ENCODE results near the gene LGR5. TPM values are rescaled to one million over a fixed set of nuclear protein-coding genes. Genes with fewer than 3 reads are reported as not detected.
A peak's percentile ranks its signal among the peaks of the same experiment; 100 is the strongest.

Gene LGR5
- total RNA-seq, 1 donor = under 0.01 TPM

- H3K36me3 ChIP-seq (ENCODE audit: insufficient read depth, low read length) = no peaks in the 10 kb centered on the region
- H3K4me2 ChIP-seq (ENCODE audit: insufficient read depth, low read length) = no peak overlapping the region
- H2AFZ ChIP-seq (ENCODE audit: low read length) = no peak overlapping the region
- no peak for TF ChIP-seq CTCF (IDR thresholded peaks at IDR 0.05; ENCODE audit: extremely low read depth, low read depth, low read length)
- H4K20me1 ChIP-seq (ENCODE audit: insufficient read depth, low read length) = no peaks in the 10 kb centered on the region
- H3K27ac ChIP-seq (ENCODE audit: low read depth, low read length) = no peak overlapping the region
- H3K4me3 ChIP-seq (ENCODE audit: insufficient read depth, low read length) = no peak overlapping the region
- DNase-seq (ENCODE audit: insufficient read length, low spot score, missing footprints) = no peak
- H3K27me3 ChIP-seq (ENCODE audit: insufficient read depth, low read length) = peaks cover 10% of the 10 kb centered on the region
- no peaks in the 10 kb centered on the region for H3K9me3 ChIP-seq (ENCODE audit: low read depth, low read length)
- H3K79me2 ChIP-seq (ENCODE audit: insufficient read depth, low read length) = no peaks in the 10 kb centered on the region
- no peaks in the 10 kb centered on the region for H3K4me1 ChIP-seq (ENCODE audit: insufficient read depth, low read length)
Observed at GRCh38 chr12:71541583-71541982, 102.0 kb downstream of the LGR5 start.

GRCh38 chr12:71546322-71546861 lies 106.8 kb downstream of the LGR5 start:
- Histone ChIP-seq H3K27me3 (ENCODE audit: insufficient read depth, low read length) (peaks cover 3% of the 10 kb centered on the region), H4K20me1 (ENCODE audit: insufficient read depth, low read length) (no peaks in the 10 kb centered on the region), H3K79me2 (ENCODE audit: insufficient read depth, low read length) (no peaks in the 10 kb centered on the region), H3K4me1 (ENCODE audit: insufficient read depth, low read length) (no peaks in the 10 kb centered on the region), H3K4me3 (ENCODE audit: insufficient read depth, low read length) (no peak overlapping the region), H3K36me3 (ENCODE audit: insufficient read depth, low read length) (no peaks in the 10 kb centered on the region), H3K4me2 (ENCODE audit: insufficient read depth, low read length) (no peak overlapping the region), H2AFZ (ENCODE audit: low read length) (no peak overlapping the region), H3K9me3 (ENCODE audit: low read depth, low read length) (no peaks in the 10 kb centered on the region), H3K27ac (ENCODE audit: low read depth, low read length) (no peak overlapping the region)
- TF ChIP-seq CTCF (IDR thresholded peaks at IDR 0.05; ENCODE audit: extremely low read depth, low read depth, low read length) = no peak
- no peak for DNase-seq (ENCODE audit: insufficient read length, low spot score, missing footprints)

GRCh38 chr12:71548893-71549292 lies 109.3 kb downstream of the LGR5 start:
- Histone ChIP-seq H3K36me3 (ENCODE audit: insufficient read depth, low read length) (no peaks in the 10 kb centered on the region), H3K4me2 (ENCODE audit: insufficient read depth, low read length) (no peak overlapping the region), H3K79me2 (ENCODE audit: insufficient read depth, low read length) (no peaks in the 10 kb centered on the region), H3K4me3 (ENCODE audit: insufficient read depth, low read length) (no peak overlapping the region), H4K20me1 (ENCODE audit: insufficient read depth, low read length) (no peaks in the 10 kb centered on the region), H3K4me1 (ENCODE audit: insufficient read depth, low read length) (no peaks in the 10 kb centered on the region), H3K27ac (ENCODE audit: low read depth, low read length) (no peak overlapping the region), H2AFZ (ENCODE audit: low read length) (no peak overlapping the region), H3K27me3 (ENCODE audit: insufficient read depth, low read length) (peaks cover 2% of the 10 kb centered on the region), H3K9me3 (ENCODE audit: low read depth, low read length) (no peaks in the 10 kb centered on the region)
- TF ChIP-seq CTCF (IDR thresholded peaks at IDR 0.05; ENCODE audit: extremely low read depth, low read depth, low read length) = no peak
- DNase-seq (ENCODE audit: insufficient read length, low spot score, missing footprints) = no peak

- Histone ChIP-seq H3K4me3 (ENCODE audit: insufficient read depth, low read length) (no peak overlapping the region), H4K20me1 (ENCODE audit: insufficient read depth, low read length) (no peaks in the 10 kb centered on the region), H3K79me2 (ENCODE audit: insufficient read depth, low read length) (no peaks in the 10 kb centered on the region), H3K9me3 (ENCODE audit: low read depth, low read length) (no peaks in the 10 kb centered on the region), H3K4me1 (ENCODE audit: insufficient read depth, low read length) (no peaks in the 10 kb centered on the region), H3K27me3 (ENCODE audit: insufficient read depth, low read length) (no peaks in the 10 kb centered on the region), H3K36me3 (ENCODE audit: insufficient read depth, low read length) (no peaks in the 10 kb centered on the region), H3K4me2 (ENCODE audit: insufficient read depth, low read length) (no peak overlapping the region), H2AFZ (ENCODE audit: low read length) (no peak overlapping the region), H3K27ac (ENCODE audit: low read depth, low read length) (no peak overlapping the region)
- peak; percentile 18 for DNase-seq (ENCODE audit: insufficient read length, low spot score, missing footprints)
- peak; percentile 55 for TF ChIP-seq CTCF (IDR thresholded peaks at IDR 0.05; ENCODE audit: extremely low read depth, low read depth, low read length)
Observed at GRCh38 chr12:71551529-71551928, 111.9 kb downstream of the LGR5 start.
